SK-N-SH treated with all-trans-retinoic acid at 6 μM for 48 hours (cell line): ENCODE data around the gene ANKMY2.

ENCODE experiments used
- ATAC-seq: fragments of 200-7000 bp; cut with Tn5 transposase; 3 replicates; pipeline ENCODE4 v1.9.1; 2020; ENCODE audit warnings: mild to moderate bottlenecking, moderate library complexity
- BACH2 ChIP-seq: fragments of 250-450 bp; sonication (Bioruptor Pico); IDR thresholded peaks from 2 replicates; pipeline ENCODE4 v1.9.0; 2021; ENCODE audit warnings: mild to moderate bottlenecking, borderline replicate concordance
- CSDC2 ChIP-seq: fragments of 250-450 bp; sonication (Bioruptor Pico); IDR thresholded peaks from 2 replicates; pipeline ENCODE4 v1.5.0; 2020; ENCODE audit warnings: mild to moderate bottlenecking, moderate library complexity
- ESRRG ChIP-seq: fragments of 250-450 bp; sonication (Bioruptor Pico); IDR thresholded peaks from 2 replicates; pipeline ENCODE4 v1.6.1; 2021; ENCODE audit warnings: mild to moderate bottlenecking
- GLIS3 ChIP-seq: fragments of 250-450 bp; sonication (Bioruptor Pico); IDR thresholded peaks from 2 replicates; pipeline ENCODE4 v1.5.0; 2020; ENCODE audit warnings: mild to moderate bottlenecking, moderate library complexity
- ISL1 ChIP-seq: fragments of 250-450 bp; sonication (Bioruptor Pico); IDR thresholded peaks from 2 replicates; pipeline ENCODE4 v2.1.2; 2022; ENCODE audit warnings: mild to moderate bottlenecking, moderate library complexity
- OSR1 ChIP-seq: fragments of 250-450 bp; sonication (Bioruptor Pico); IDR thresholded peaks from 2 replicates; pipeline ENCODE4 v1.8.0; 2022; ENCODE audit warnings: moderate library complexity, mild to moderate bottlenecking, inconsistent platforms
- PPARA ChIP-seq: fragments of 250-450 bp; sonication (Bioruptor Pico); IDR thresholded peaks from 2 replicates; pipeline ENCODE4 v1.5.0; 2020; ENCODE audit warnings: mild to moderate bottlenecking, borderline replicate concordance
- RARB ChIP-seq: fragments of 250-450 bp; sonication (Bioruptor Pico); IDR thresholded peaks from 2 replicates; pipeline ENCODE4 v1.8.0; 2021; ENCODE audit warnings: mild to moderate bottlenecking, moderate library complexity
- SNAI2 ChIP-seq: fragments of 250-450 bp; sonication (Bioruptor Pico); IDR thresholded peaks from 2 replicates; pipeline ENCODE4 v1.5.0; 2020; ENCODE audit warnings: mild to moderate bottlenecking, moderate library complexity
- TCF4 ChIP-seq: fragments of 250-450 bp; sonication (Bioruptor Pico); IDR thresholded peaks from 2 replicates; pipeline ENCODE4 v1.8.0; 2021; ENCODE audit warnings: mild to moderate bottlenecking, moderate library complexity, borderline replicate concordance
- TOX ChIP-seq: fragments of 250-450 bp; sonication (Bioruptor Pico); IDR thresholded peaks from 2 replicates; pipeline ENCODE4 v1.8.0; 2021; ENCODE audit warnings: mild to moderate bottlenecking, moderate library complexity, borderline replicate concordance
- ZC3H10 ChIP-seq: fragments of 250-450 bp; sonication (Bioruptor Pico); IDR thresholded peaks from 2 replicates; pipeline ENCODE4 v1.5.1; 2021; ENCODE audit warnings: mild to moderate bottlenecking, moderate library complexity
- ZFP3 ChIP-seq: fragments of 250-450 bp; sonication (Bioruptor Pico); IDR thresholded peaks from 2 replicates; pipeline ENCODE4 v1.5.0; 2020; ENCODE audit warnings: mild to moderate bottlenecking, moderate library complexity
- ZFP30 ChIP-seq: fragments of 450-650 bp; formaldehyde crosslinking; IDR thresholded peaks from 2 replicates; pipeline ENCODE4 v1.5.0; 2022; ENCODE audit warnings: mild to moderate bottlenecking, moderate library complexity
- ZNF565 ChIP-seq: fragments of 450-650 bp; formaldehyde crosslinking; conservative IDR thresholded peaks from 2 replicates; pipeline ENCODE4 v1.5.0; 2020; ENCODE audit warnings: low read depth, mild to moderate bottlenecking, moderate library complexity
- ZNF70 ChIP-seq: fragments of 450-650 bp; formaldehyde crosslinking; IDR thresholded peaks from 2 replicates; pipeline ENCODE4 v1.5.0; 2020; ENCODE audit warnings: mild to moderate bottlenecking, moderate library complexity
- ZNF8 ChIP-seq: fragments of 450-650 bp; formaldehyde crosslinking; IDR thresholded peaks from 2 replicates; pipeline ENCODE4 v1.5.0; 2020; ENCODE audit warnings: mild to moderate bottlenecking, moderate library complexity
- TF ChIP-seq, protein P1 (sequence below): fragments of 250-450 bp; sonication (Bioruptor Pico); IDR thresholded peaks from 2 replicates; pipeline ENCODE4 v1.8.0; 2021; ENCODE audit warnings: low read depth, mild to moderate bottlenecking, moderate library complexity, borderline replicate concordance
- TF ChIP-seq, protein P2 (sequence below): fragments of 250-450 bp; sonication (Bioruptor Pico); IDR thresholded peaks from 2 replicates; pipeline ENCODE4 v1.8.0; 2020; ENCODE audit warnings: mild to moderate bottlenecking, moderate library complexity, borderline replicate concordance
- TF ChIP-seq, protein P3 (sequence below): fragments of 250-450 bp; sonication (Bioruptor Pico); IDR thresholded peaks from 2 replicates; pipeline ENCODE4 v1.5.0; 2020; ENCODE audit warnings: mild to moderate bottlenecking, moderate library complexity
- TF ChIP-seq, protein P4 (sequence below): fragments of 250-450 bp; sonication (Bioruptor Pico); IDR thresholded peaks from 2 replicates; pipeline ENCODE4 v1.5.1; 2020; ENCODE audit warnings: low read depth, mild to moderate bottlenecking, moderate library complexity
- TF ChIP-seq, protein P5 (sequence below): fragments of 250-450 bp; sonication (Bioruptor Pico); IDR thresholded peaks from 2 replicates; pipeline ENCODE4 v1.5.1; 2021; ENCODE audit warnings: mild to moderate bottlenecking, moderate library complexity

Gene ANKMY2

DNA sequence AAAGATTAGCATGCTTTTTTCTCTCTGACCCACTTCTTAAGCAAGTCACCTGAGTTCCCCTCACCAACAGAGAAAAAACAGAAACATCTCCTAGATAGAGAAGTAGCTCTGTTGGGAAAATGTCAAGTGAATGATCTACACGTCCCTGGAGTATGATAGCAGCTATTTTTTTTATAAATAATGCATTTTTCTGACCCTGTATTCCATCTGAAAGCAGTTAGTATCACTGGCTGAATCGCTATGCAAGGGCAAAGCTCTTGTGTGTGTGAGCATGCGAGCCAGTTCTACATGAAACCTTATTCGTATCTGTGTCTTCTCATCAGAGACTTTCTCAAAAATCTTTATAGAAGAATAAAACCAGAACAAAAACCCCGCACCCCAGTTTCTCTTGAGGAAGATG lies 8.2 kb downstream of the ANKMY2 start:
- ATAC-seq: peak; percentile 45
- TF ChIP-seq ESRRG (CRISPR knock-in tag) (no peak), ZFP3 (CRISPR knock-in tag) (no peak), ZC3H10 (no peak), ISL1 (CRISPR knock-in tag) (no peak), SNAI2 (CRISPR knock-in tag) (no peak), OSR1 (CRISPR knock-in tag) (no peak), ZNF70 (CRISPR knock-in tag) (no peak), GLIS3 (no peak), TOX (CRISPR knock-in tag) (no peak), ZNF8 (CRISPR knock-in tag) (no peak)
- TF ChIP-seq, protein P1, sequence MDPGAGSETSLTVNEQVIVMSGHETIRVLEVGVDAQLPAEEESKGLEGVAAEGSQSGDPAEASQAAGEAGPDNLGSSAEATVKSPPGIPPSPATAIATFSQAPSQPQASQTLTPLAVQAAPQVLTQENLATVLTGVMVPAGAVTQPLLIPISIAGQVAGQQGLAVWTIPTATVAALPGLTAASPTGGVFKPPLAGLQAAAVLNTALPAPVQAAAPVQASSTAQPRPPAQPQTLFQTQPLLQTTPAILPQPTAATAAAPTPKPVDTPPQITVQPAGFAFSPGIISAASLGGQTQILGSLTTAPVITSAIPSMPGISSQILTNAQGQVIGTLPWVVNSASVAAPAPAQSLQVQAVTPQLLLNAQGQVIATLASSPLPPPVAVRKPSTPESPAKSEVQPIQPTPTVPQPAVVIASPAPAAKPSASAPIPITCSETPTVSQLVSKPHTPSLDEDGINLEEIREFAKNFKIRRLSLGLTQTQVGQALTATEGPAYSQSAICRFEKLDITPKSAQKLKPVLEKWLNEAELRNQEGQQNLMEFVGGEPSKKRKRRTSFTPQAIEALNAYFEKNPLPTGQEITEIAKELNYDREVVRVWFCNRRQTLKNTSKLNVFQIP (CRISPR knock-in tag): no peak

DNA sequence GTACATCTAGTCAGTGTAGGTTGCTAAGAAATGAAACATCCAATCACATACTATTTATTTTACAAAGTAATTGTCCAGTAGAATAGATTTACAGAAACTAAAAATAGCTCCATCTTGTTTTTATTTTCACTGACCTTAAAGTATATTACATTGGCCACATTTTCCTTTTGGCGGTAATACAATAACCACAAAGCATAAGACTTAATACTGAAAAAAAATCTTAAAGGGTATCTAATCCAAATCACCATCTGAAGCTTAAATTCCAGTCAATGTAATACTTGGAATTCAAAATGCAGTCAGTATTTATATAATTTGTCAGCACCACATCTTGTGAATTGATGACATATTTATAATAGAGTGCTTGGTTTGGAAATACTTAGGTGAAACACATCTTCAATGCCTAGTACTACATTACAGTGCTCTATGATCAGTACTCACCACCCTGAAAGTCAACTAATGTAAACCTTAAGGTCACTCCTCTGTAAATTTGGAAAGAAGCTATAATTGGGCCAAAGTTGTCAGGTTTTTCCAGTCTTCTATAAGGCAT lies 8.9 kb downstream of the ANKMY2 start:
- peak; percentile 89 for ATAC-seq
- TF ChIP-seq, protein P2, sequence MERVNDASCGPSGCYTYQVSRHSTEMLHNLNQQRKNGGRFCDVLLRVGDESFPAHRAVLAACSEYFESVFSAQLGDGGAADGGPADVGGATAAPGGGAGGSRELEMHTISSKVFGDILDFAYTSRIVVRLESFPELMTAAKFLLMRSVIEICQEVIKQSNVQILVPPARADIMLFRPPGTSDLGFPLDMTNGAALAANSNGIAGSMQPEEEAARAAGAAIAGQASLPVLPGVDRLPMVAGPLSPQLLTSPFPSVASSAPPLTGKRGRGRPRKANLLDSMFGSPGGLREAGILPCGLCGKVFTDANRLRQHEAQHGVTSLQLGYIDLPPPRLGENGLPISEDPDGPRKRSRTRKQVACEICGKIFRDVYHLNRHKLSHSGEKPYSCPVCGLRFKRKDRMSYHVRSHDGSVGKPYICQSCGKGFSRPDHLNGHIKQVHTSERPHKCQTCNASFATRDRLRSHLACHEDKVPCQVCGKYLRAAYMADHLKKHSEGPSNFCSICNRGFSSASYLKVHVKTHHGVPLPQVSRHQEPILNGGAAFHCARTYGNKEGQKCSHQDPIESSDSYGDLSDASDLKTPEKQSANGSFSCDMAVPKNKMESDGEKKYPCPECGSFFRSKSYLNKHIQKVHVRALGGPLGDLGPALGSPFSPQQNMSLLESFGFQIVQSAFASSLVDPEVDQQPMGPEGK (CRISPR knock-in tag): no peak
- no peak for TF ChIP-seq PPARA (CRISPR knock-in tag)
- TF ChIP-seq ESRRG (CRISPR knock-in tag): no peak
- TF ChIP-seq TCF4 (CRISPR knock-in tag): no peak
- no peak for TF ChIP-seq CSDC2 (CRISPR knock-in tag)
- TF ChIP-seq, all 23 proteins: peak for 0

DNA sequence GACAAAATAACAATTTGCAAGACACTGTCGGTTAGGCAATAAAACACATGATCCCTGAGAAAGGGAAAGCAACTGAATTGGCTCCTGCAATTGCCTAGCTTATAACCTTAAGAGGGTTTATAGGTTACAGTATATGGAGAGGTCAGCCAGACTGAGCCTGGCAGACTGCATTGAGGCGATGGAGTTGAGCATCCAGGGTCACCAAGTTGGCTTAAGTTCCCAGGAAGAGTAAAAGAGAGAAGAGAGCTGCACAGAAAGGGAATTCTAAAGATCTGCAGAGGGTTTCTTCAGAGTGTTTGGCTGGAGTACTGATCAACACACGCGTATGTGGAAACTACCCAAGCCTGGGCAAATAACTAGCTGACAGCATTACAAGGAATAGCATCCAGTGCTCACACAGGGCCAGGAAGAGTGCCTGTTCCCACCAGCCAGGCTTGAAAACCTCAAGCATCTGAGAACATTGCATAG lies 11.2 kb downstream of the ANKMY2 start:
- no peak for ATAC-seq
- no peak for TF ChIP-seq ZFP30 (CRISPR knock-in tag)
- TF ChIP-seq, protein P3, sequence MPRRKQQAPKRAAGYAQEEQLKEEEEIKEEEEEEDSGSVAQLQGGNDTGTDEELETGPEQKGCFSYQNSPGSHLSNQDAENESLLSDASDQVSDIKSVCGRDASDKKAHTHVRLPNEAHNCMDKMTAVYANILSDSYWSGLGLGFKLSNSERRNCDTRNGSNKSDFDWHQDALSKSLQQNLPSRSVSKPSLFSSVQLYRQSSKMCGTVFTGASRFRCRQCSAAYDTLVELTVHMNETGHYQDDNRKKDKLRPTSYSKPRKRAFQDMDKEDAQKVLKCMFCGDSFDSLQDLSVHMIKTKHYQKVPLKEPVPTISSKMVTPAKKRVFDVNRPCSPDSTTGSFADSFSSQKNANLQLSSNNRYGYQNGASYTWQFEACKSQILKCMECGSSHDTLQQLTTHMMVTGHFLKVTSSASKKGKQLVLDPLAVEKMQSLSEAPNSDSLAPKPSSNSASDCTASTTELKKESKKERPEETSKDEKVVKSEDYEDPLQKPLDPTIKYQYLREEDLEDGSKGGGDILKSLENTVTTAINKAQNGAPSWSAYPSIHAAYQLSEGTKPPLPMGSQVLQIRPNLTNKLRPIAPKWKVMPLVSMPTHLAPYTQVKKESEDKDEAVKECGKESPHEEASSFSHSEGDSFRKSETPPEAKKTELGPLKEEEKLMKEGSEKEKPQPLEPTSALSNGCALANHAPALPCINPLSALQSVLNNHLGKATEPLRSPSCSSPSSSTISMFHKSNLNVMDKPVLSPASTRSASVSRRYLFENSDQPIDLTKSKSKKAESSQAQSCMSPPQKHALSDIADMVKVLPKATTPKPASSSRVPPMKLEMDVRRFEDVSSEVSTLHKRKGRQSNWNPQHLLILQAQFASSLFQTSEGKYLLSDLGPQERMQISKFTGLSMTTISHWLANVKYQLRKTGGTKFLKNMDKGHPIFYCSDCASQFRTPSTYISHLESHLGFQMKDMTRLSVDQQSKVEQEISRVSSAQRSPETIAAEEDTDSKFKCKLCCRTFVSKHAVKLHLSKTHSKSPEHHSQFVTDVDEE: no peak
- TF ChIP-seq ESRRG (CRISPR knock-in tag): no peak
- TF ChIP-seq CSDC2 (CRISPR knock-in tag): no peak
- TF ChIP-seq ISL1 (CRISPR knock-in tag): no peak
- no peak for TF ChIP-seq OSR1 (CRISPR knock-in tag)
- no peak for TF ChIP-seq BACH2 (CRISPR knock-in tag)
- TF ChIP-seq RARB: no peak
- TF ChIP-seq ZNF70 (CRISPR knock-in tag): no peak
- TF ChIP-seq, protein P4, sequence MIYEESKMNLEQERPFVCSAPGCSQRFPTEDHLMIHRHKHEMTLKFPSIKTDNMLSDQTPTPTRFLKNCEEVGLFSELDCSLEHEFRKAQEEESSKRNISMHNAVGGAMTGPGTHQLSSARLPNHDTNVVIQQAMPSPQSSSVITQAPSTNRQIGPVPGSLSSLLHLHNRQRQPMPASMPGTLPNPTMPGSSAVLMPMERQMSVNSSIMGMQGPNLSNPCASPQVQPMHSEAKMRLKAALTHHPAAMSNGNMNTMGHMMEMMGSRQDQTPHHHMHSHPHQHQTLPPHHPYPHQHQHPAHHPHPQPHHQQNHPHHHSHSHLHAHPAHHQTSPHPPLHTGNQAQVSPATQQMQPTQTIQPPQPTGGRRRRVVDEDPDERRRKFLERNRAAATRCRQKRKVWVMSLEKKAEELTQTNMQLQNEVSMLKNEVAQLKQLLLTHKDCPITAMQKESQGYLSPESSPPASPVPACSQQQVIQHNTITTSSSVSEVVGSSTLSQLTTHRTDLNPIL (CRISPR knock-in tag): no peak
- TF ChIP-seq SNAI2 (CRISPR knock-in tag): no peak
- TF ChIP-seq, protein P2 (CRISPR knock-in tag): no peak
- no peak for TF ChIP-seq ZNF565 (CRISPR knock-in tag)
- TF ChIP-seq TOX (CRISPR knock-in tag): no peak
- TF ChIP-seq, protein P5, sequence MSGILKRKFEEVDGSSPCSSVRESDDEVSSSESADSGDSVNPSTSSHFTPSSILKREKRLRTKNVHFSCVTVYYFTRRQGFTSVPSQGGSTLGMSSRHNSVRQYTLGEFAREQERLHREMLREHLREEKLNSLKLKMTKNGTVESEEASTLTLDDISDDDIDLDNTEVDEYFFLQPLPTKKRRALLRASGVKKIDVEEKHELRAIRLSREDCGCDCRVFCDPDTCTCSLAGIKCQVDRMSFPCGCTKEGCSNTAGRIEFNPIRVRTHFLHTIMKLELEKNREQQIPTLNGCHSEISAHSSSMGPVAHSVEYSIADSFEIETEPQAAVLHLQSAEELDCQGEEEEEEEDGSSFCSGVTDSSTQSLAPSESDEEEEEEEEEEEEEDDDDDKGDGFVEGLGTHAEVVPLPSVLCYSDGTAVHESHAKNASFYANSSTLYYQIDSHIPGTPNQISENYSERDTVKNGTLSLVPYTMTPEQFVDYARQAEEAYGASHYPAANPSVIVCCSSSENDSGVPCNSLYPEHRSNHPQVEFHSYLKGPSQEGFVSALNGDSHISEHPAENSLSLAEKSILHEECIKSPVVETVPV: no peak
- TF ChIP-seq, protein P1 (CRISPR knock-in tag): no peak
